Neural crest cell (in vitro differentiated cells): ENCODE measurements around the gene CSNK2A2. TPM values are rescaled to one million over a fixed set of nuclear protein-coding genes. Genes with fewer than 3 reads are reported as not detected.
A peak's percentile ranks its signal among the peaks of the same experiment; 100 is the strongest.

Source experiments
- DNase-seq: peaks from one replicate; pipeline ENCODE4 v3.0.0; 2021; ENCODE audit warnings: low read depth, mixed read lengths, low spot score
- H3K27ac Mint-ChIP-seq: one replicate; pipeline ENCODE4 v1.8.0; 2021; ENCODE audit warnings: mild to moderate bottlenecking, mixed read lengths; ENCODE audit not compliant: unreplicated experiment
- H3K27me3 Mint-ChIP-seq: 2 replicates; pipeline ENCODE4 v1.8.0; 2021; ENCODE audit warnings: low read depth, mild to moderate bottlenecking, mixed read lengths
- H3K36me3 Mint-ChIP-seq: 2 replicates; pipeline ENCODE4 v1.8.0; 2021; ENCODE audit warnings: low read depth, mild to moderate bottlenecking, mixed read lengths
- H3K4me1 Mint-ChIP-seq: 2 replicates; pipeline ENCODE4 v1.8.0; 2021; ENCODE audit warnings: mixed read lengths
- H3K4me3 Mint-ChIP-seq: one replicate; pipeline ENCODE4 v1.8.0; 2021; ENCODE audit warnings: mild to moderate bottlenecking, mixed read lengths
- H3K9me3 Mint-ChIP-seq: 2 replicates; pipeline ENCODE4 v1.8.0; 2021; ENCODE audit warnings: mixed read lengths
- total RNA-seq: library from RNA; stranded (reverse); gene quantifications from 2 replicates; pipeline ENCODE4 v1.2.1, GENCODE V29; 2021
- TF ChIP-seq, protein P1 (sequence below): fragments of 200-600 bp; sonication (generic); conservative IDR thresholded peaks from 2 replicates; pipeline ENCODE4 v1.5.0; 2021; ENCODE audit warnings: antibody characterized with exemption, mild to moderate bottlenecking

The CSNK2A2 gene
- total RNA-seq, 1 donor from 2014 or later, result 116 TPM

DNA sequence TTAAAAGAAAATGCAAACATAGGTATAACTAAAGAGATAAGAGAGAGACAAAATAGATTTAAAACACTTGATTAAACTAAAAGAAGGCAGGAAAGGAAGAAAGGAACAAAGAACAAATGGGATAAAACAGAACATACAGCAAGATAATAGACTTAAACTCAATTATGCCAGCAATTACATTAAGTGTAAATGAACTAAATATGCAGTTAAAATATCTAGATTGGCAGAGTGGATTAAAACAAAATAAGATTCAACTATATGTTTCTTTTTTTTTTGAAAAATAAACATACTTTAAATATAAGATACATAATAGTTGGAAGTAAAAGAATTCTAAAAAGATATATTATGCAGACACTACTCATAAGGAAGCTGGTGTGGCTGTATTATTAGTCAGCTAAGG lies 59.1 kb downstream of the CSNK2A2 start:
- DNase-seq, result no peak
- Mint-ChIP-seq H3K27ac (no peak overlapping the region), H3K27me3 (no peaks in the 10 kb centered on the region), H3K36me3 (peaks cover 13% of the 10 kb centered on the region), H3K4me3 (no peak overlapping the region), H3K9me3 (peaks cover 4% of the 10 kb centered on the region), H3K4me1 (peaks cover 4% of the 10 kb centered on the region)
- TF ChIP-seq, protein P1, sequence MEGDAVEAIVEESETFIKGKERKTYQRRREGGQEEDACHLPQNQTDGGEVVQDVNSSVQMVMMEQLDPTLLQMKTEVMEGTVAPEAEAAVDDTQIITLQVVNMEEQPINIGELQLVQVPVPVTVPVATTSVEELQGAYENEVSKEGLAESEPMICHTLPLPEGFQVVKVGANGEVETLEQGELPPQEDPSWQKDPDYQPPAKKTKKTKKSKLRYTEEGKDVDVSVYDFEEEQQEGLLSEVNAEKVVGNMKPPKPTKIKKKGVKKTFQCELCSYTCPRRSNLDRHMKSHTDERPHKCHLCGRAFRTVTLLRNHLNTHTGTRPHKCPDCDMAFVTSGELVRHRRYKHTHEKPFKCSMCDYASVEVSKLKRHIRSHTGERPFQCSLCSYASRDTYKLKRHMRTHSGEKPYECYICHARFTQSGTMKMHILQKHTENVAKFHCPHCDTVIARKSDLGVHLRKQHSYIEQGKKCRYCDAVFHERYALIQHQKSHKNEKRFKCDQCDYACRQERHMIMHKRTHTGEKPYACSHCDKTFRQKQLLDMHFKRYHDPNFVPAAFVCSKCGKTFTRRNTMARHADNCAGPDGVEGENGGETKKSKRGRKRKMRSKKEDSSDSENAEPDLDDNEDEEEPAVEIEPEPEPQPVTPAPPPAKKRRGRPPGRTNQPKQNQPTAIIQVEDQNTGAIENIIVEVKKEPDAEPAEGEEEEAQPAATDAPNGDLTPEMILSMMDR, result no peak

DNA sequence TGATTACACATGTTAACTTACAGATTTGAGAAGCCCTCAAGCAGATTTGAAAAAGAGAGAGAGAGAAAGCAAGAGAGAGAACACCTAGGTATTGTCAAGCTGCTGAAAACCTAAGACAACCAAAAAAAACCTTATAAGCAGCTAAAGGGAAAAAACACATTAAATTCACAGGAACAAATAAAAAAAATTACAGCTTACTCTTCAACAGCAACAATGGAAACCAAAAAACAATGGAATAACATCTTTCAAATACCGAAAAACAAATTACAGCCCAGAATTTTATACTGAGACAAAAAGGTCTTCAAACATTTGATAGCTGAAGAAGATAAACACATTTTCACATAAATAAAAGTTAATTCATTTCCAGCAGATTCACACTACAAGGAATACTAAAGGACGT lies 60.3 kb downstream of the CSNK2A2 start:
- Mint-ChIP-seq H3K4me3 (no peak overlapping the region), H3K9me3 (peaks cover 4% of the 10 kb centered on the region), H3K27me3 (no peaks in the 10 kb centered on the region), H3K4me1 (peaks cover 3% of the 10 kb centered on the region), H3K36me3 (peaks cover 12% of the 10 kb centered on the region), H3K27ac (no peak overlapping the region)
- DNase-seq, result no peak
- TF ChIP-seq, protein P1, result no peak

DNA sequence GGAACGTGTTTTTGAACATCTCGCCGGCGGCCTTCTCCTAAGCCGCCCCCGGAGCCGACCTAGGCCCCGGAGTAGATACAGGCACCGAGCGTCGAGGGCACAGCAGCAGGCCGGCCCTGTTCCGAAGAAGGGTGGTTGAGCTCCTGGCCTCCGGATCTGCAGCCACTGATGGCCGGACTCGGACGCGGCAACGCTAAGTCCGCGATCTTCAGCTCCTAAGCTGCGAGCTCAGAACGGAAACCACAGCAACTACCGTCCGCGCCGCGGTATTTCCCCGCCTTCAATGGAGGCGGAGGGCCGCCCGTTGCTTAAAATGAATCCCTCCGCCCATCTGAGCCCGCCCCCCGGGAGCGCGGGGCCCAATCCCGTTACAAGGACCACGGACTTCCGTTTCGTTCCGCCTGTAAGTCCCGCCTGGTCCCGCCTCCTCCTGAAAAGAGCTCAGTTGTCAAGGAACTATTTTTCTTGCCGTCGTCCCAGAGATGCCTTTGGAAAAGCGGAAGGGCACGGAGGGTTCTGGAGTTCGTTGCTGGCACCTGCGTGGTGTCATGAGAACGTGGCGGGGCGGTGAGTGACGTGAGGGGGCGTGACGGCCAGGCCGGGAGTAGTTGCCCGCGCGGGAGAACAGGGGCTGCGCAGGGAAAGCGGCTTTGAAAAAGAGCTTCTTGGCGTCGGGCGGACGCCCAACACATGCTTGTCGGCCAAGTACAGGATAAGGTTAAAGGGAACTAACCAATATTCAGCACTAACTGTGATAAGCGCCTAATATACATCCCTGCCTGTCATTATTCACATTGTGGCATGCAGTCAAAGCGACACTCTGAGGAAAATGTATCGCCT lies 68.6 kb downstream of the CSNK2A2 start, which contains the start of gene CFAP20:
Gene CFAP20 (minus strand): TSS at position 285 of the 840 bp plus-strand sequence. CDS start 266 bp downstream, at position 19.
- Mint-ChIP-seq H3K27me3 (no peaks in the 10 kb centered on the region), H3K9me3 (peaks cover 3% of the 10 kb centered on the region), H3K27ac (peak within 1 kb of the TSS; percentile 92), H3K4me3 (peak within 1 kb of the TSS; percentile 83), H3K4me1 (peaks cover 38% of the 10 kb centered on the region), H3K36me3 (peaks cover 5% of the 10 kb centered on the region)
- DNase-seq, result peak; percentile 96
- TF ChIP-seq, protein P1, result no peak

DNA sequence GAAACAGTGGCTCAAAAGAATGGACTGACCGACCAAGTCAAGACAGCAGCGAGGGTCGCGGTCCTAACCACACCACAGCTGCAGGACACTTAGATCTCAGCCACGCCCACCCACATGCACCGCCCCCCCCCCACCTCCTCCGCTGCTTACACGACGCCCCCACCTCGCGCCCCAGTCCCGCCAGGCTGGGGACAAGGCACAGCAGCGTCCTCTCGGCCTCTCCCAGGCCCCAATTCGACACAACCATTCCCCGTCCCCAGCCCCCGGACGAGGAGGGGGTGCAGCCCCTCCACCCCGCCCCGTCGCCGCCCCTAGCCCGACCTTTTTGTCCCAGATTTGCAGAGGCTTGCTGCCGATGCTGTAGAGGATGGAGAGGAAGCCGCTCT lies 69.2 kb downstream of the CSNK2A2 start:
- H3K27ac Mint-ChIP-seq, result peak overlapping the region; percentile 92
- H3K27me3 Mint-ChIP-seq, result no peaks in the 10 kb centered on the region
- H3K4me1 Mint-ChIP-seq, result peaks cover 44% of the 10 kb centered on the region
- peaks cover 3% of the 10 kb centered on the region for H3K9me3 Mint-ChIP-seq
- TF ChIP-seq, protein P1, result no peak
- H3K36me3 Mint-ChIP-seq, result peaks cover 5% of the 10 kb centered on the region
- peak overlapping the region; percentile 83 for H3K4me3 Mint-ChIP-seq
- DNase-seq, result no peak

DNA sequence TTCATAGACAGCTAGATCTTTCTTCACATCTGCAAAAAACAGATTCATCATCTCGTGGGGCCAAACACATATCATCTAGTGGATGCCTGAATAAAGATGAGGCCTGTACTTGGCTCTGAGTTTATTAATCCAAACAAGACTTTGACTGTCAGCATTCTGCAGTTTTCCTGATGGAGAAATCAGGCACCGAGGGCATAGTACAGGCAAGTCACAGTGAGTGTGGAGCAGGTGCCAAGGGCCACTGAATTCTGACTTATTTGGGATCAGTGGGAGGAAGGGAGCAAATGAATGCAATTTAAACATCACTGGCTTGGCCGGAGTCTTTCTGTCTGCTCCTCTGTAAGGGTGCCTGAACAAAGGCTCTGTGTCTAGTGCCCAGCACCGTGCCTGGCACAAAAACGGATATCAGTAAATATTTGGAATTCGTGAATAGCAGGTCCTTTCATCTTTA lies 69.7 kb downstream of the CSNK2A2 start:
- TF ChIP-seq, protein P1, result no peak
- Mint-ChIP-seq H3K36me3 (peaks cover 5% of the 10 kb centered on the region), H3K9me3 (peaks cover 3% of the 10 kb centered on the region)

More for the DNA sequence above, 69.7 kb downstream of the CSNK2A2 start:
- Mint-ChIP-seq H3K4me3 (peak overlapping the region; percentile 83), H3K4me1 (peaks cover 46% of the 10 kb centered on the region), H3K27ac (peak overlapping the region; percentile 92), H3K27me3 (no peaks in the 10 kb centered on the region)
- no peak for DNase-seq
